B cell (primary cell): Measurements from ENCODE around the gene MR1.

Source experiments
- EZH2 ChIP-seq: IDR thresholded peaks from 2 replicates; pipeline ENCODE4 v1.6.1; 2012; ENCODE audit warnings: borderline replicate concordance, low read depth, mild to moderate bottlenecking, moderate library complexity, low read length; ENCODE audit not compliant: insufficient read depth, poor library complexity, severe bottlenecking
- TF ChIP-seq, protein P1 (sequence below): fragments of 200-600 bp; IDR thresholded peaks from one replicate; pipeline ENCODE4 v1.8.0; 2022; ENCODE audit warnings: antibody characterized with exemption, mild to moderate bottlenecking

DNA sequence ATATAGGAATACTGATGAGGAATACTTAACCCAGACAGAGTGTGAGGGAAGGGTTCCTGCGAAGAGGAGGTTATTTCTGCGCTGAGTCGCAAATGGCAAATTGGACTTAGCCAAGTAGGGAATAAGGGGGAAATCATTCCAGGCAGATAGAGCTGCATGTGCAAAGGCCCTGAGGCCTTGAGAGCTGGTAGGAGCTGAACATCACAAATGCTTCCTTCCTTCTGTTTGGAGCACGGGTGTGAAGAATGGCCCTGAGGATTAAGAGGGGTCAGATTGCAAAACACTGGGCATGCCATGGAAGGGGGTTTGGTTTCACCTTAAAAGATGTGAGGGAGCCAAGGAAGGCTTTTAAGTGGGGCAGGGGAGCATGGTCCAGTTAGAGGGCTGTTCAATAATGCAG lies 67.2 kb downstream of the MR1 start:
- no peak for TF ChIP-seq EZH2
- TF ChIP-seq, protein P1, sequence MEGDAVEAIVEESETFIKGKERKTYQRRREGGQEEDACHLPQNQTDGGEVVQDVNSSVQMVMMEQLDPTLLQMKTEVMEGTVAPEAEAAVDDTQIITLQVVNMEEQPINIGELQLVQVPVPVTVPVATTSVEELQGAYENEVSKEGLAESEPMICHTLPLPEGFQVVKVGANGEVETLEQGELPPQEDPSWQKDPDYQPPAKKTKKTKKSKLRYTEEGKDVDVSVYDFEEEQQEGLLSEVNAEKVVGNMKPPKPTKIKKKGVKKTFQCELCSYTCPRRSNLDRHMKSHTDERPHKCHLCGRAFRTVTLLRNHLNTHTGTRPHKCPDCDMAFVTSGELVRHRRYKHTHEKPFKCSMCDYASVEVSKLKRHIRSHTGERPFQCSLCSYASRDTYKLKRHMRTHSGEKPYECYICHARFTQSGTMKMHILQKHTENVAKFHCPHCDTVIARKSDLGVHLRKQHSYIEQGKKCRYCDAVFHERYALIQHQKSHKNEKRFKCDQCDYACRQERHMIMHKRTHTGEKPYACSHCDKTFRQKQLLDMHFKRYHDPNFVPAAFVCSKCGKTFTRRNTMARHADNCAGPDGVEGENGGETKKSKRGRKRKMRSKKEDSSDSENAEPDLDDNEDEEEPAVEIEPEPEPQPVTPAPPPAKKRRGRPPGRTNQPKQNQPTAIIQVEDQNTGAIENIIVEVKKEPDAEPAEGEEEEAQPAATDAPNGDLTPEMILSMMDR = no peak
